ENCODE results near the gene ALDH1A2.

DNA sequence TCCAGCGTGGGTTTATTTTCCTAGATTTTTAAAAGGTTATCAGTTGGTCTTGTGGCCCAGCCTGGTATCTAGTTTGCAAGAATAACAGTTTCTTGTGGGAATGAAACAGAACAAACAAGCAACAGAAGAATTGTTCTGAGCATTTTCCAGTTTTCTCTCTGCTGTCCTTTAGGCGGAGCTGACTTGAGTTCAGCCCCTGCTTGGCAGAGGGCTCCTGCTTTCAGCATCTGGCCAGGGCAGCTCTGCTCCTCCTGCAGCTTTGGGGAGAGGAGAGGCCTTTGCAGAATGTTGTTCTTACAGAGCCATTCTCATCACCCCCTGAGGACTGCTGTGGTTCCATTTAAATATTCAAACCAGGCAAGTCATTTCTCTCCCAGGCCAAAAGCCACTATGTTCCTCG, 117.7 kb downstream of the ALDH1A2 start:
- TF ChIP-seq CTCF (conservative IDR thresholded peaks at IDR 0.05): no peak
- TF ChIP-seq EZH2 (IDR thresholded peaks at IDR 0.05; ENCODE audit: low read depth): no peak
